ENCODE data around the gene CLEC4A.
"Not testable (repeated sequence)": the region's sequence is repeated elsewhere in the genome, so short reads cannot be mapped to it uniquely, and the experiment has no call there.

The CLEC4A gene

DNA sequence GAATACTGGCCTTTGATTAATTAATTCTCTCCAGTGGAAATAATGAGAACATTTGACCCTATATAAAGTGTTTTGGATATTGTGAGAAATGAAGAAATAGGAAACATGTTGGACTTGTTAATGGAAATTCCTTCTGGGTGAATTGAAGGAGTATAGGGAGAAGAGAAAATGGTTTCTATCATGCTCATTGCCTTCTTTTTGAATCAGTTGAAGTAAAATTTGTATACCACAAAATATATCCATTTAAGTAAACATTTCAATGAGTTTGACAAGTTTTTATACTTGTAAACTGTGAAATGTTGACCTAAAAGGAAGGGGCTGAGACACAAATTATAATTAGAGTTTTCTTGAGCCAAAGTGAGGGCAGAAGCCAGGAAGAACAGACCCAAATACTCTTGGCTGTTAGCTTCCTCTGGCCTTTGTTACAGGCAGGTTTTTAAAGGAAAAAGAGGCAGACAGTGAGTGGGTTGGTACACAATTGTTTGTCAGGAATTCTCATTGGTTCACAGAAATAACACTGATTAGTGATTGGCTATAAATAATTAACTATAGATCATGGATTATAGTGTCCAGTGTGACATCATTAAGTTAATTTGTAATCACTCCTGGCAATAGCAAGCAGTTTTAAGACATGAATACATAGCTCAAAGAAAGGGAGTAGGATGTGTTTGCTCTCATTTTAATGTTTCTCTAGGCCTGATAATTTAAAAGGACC, 34.2 kb downstream of the CLEC4A start:
- H3K4me3 ChIP-seq (ENCODE audit: control insufficient read depth, low read depth, low read length): no peak overlapping the region
- no peak for DNase-seq (ENCODE audit: low read depth)
- TF ChIP-seq, protein P1, sequence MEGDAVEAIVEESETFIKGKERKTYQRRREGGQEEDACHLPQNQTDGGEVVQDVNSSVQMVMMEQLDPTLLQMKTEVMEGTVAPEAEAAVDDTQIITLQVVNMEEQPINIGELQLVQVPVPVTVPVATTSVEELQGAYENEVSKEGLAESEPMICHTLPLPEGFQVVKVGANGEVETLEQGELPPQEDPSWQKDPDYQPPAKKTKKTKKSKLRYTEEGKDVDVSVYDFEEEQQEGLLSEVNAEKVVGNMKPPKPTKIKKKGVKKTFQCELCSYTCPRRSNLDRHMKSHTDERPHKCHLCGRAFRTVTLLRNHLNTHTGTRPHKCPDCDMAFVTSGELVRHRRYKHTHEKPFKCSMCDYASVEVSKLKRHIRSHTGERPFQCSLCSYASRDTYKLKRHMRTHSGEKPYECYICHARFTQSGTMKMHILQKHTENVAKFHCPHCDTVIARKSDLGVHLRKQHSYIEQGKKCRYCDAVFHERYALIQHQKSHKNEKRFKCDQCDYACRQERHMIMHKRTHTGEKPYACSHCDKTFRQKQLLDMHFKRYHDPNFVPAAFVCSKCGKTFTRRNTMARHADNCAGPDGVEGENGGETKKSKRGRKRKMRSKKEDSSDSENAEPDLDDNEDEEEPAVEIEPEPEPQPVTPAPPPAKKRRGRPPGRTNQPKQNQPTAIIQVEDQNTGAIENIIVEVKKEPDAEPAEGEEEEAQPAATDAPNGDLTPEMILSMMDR (IDR thresholded peaks at IDR 0.05; ENCODE audit: control insufficient read depth, insufficient read depth, low read depth, low read length, missing control alignments): no peak

DNA sequence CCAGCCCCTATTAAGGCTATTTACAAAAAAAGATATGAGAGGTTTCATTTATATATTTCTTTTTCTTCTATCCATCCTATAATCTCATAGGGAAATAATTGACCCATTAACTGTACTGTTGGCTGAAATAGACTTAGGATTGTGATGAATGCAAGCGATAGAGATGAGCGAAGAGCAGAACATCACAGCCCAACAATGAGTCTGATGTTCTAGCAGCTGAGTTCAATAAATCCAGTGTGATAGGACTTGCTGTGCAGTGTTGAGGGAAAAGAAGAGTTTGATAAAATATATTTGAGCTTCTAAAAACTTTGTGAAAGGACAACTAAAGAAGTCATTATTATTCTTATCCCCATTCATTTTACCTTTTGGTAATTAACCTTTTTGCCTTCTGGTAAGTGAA, 49.5 kb downstream of the CLEC4A start:
- not testable (repeated sequence) for H3K4me3 ChIP-seq (ENCODE audit: control insufficient read depth, low read depth, low read length); DNase-seq (ENCODE audit: low read depth)

DNA sequence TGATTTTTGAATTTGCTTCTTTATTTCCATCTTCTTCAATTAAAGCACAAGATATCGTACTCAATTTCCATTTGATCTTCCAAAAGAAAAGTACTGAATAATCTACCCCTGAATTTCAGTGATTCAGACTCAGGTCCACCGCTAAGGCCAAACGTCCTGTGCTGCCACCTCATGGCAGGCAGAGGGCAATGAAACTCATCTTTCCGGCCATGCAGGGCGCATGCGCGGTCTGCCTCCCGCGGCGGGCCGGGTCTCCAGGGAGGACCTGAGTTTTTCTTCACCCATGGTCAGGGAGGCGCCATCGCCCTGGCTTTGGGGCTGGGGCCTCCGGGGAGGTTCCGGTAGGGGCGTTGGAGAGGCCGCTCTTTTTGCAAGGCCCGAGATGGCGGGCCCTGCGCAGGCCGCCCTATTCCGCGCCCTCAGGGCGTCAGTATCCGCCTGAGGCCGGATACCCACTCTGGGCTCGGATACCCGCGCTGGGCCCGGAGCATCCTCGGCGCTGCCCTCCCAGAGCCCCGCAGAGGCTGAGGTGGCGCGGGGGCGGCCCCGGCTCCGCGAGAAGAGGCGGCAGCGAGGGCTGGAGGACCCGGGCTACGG, 56.7 kb downstream of the CLEC4A start:
- peak; percentile 46 for DNase-seq (ENCODE audit: low read depth)
- TF ChIP-seq, protein P1 (IDR thresholded peaks at IDR 0.05; ENCODE audit: control insufficient read depth, insufficient read depth, low read depth, low read length, missing control alignments): peak; percentile 68
- peak overlapping the region; percentile 62 for H3K4me3 ChIP-seq (ENCODE audit: control insufficient read depth, low read depth, low read length)

DNA sequence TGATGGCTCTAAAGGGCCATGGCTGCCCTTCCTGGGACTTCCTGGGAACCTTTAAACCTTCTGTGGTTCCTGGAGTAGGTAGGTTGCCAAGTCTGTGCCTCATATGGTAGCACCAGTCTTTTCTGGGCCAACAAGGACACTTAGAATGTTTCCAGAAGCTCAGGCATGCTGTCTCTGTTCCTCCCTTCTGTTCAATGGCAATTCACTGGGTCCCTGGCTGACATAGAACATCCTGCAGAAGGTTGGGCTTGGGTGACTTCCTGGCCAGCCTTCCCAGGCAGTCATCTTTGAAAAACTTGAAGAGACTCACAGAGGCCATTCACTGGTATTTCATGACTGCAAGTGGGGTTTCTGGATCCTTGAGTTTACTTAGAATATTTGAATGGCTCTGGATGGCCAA, 57.9 kb downstream of the CLEC4A start:
- H3K4me3 ChIP-seq (ENCODE audit: control insufficient read depth, low read depth, low read length); DNase-seq (ENCODE audit: low read depth): not testable (repeated sequence)

DNA sequence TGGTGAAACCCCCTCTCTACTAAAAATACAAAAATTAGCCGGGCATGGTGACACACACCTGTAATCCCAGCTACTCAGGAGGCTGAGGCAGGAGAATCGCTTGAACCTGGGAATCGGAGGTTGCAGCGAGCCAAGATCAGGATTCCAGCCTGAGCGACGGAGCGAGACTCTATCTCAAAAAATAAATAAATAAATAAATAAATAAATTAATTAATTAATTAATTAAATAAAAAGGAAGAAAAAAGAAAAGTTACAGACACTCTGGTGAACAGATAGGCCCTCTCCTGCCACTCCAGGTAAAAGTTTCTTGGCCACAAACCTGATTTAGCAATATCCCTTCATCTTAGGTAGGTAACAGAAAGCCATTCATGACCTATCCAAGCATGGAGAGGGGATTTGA, 59.5 kb downstream of the CLEC4A start:
- DNase-seq (ENCODE audit: low read depth); H3K4me3 ChIP-seq (ENCODE audit: control insufficient read depth, low read depth, low read length): not testable (repeated sequence)

DNA sequence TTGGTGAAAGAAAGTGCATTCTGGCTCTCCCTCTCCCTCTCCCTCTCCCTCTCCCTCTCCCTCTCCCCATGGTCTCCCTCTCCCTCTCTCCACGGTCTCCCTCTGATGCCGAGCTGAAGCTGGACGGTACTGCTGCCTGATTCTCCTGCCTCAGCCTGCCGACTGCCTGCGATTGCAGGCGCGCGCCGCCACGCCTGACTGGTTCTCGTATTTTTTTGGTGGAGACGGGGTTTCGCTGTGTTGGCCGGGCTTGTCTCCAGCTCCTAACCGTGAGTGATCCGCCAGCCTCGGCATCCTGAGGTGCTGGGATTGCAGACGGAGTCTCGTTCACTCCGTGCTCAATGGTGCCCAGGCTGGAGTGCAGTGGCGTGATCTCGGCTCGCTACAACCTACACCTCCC, 59.9 kb downstream of the CLEC4A start:
- DNase-seq (ENCODE audit: low read depth); H3K4me3 ChIP-seq (ENCODE audit: control insufficient read depth, low read depth, low read length): not testable (repeated sequence)

DNA sequence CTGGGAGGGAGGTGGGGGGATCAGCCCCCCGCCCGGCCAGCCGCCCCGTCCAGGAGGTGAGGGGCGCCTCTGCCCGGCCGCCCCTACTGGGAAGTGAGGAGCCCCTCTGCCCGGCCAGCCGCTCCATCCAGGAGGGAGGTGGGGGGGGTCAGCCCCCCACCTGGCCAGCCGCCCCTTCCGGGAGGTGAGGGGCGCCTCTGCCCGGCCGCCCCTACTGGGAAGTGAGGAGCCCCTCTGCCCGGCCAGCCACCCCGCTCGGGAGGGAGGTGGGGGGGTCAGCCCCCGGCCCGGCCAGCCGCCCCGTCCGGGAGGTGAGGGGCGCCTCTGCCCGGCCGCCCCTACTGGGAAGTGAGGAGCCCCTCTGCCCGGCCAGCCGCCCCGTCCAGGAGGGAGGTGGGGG, 60.8 kb downstream of the CLEC4A start:
- DNase-seq (ENCODE audit: low read depth); H3K4me3 ChIP-seq (ENCODE audit: control insufficient read depth, low read depth, low read length): not testable (repeated sequence)

DNA sequence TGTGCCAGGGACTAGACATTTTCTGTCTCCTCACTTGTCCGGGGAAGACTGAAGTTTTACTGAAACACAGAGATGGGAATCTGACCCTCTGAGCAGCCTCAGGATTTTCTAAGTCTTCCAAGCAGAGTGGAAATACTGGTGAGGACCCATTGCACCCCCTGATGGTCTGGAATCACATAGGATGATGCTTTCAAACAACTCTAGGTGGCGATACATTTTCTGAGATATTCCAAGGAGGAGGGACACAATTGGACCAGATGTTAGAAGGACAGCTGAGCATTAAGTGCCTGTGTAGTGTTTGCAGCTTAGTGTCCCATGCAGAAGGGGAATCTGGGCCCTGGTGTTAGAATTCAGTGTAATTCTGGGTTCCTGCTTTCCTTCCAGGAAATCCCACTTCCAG, 64.7 kb downstream of the CLEC4A start:
- not testable (repeated sequence) for DNase-seq (ENCODE audit: low read depth); H3K4me3 ChIP-seq (ENCODE audit: control insufficient read depth, low read depth, low read length)

All from AG09309 (cell line).